Measurements from ENCODE around the gene CCBE1.

GRCh38 chr18:59744271-59744721, 47.1 kb upstream of the CCBE1 start:
- TF ChIP-seq, protein P1, sequence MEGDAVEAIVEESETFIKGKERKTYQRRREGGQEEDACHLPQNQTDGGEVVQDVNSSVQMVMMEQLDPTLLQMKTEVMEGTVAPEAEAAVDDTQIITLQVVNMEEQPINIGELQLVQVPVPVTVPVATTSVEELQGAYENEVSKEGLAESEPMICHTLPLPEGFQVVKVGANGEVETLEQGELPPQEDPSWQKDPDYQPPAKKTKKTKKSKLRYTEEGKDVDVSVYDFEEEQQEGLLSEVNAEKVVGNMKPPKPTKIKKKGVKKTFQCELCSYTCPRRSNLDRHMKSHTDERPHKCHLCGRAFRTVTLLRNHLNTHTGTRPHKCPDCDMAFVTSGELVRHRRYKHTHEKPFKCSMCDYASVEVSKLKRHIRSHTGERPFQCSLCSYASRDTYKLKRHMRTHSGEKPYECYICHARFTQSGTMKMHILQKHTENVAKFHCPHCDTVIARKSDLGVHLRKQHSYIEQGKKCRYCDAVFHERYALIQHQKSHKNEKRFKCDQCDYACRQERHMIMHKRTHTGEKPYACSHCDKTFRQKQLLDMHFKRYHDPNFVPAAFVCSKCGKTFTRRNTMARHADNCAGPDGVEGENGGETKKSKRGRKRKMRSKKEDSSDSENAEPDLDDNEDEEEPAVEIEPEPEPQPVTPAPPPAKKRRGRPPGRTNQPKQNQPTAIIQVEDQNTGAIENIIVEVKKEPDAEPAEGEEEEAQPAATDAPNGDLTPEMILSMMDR (conservative IDR thresholded peaks at IDR 0.05; ENCODE audit: low read depth, low read length), result no peak
- TF ChIP-seq RFX5 (IDR thresholded peaks at IDR 0.05; ENCODE audit: low read depth, low read length) (no peak), USF2 (IDR thresholded peaks at IDR 0.05; ENCODE audit: low read depth, low read length) (no peak), RAD21 (IDR thresholded peaks at IDR 0.05; ENCODE audit: low read length) (no peak), SMC3 (IDR thresholded peaks at IDR 0.05; ENCODE audit: low read depth, low read length) (no peak), POLR2A (IDR thresholded peaks at IDR 0.05; ENCODE audit: low read depth, low read length) (no peak), MAFK (IDR thresholded peaks at IDR 0.05; ENCODE audit: low read depth, low read length) (no peak), MXI1 (IDR thresholded peaks at IDR 0.05; ENCODE audit: borderline replicate concordance, low read depth, low read length) (no peak), CEBPB (IDR thresholded peaks at IDR 0.05; ENCODE audit: low read depth, low read length) (peak; percentile 82), CHD1 (IDR thresholded peaks at IDR 0.05; ENCODE audit: low read depth, low read length) (no peak), BHLHE40 (IDR thresholded peaks at IDR 0.05; ENCODE audit: low read depth, low read length) (0 out of 2 replicates have a peak, but pooled peaks have one; percentile 39), RCOR1 (IDR thresholded peaks at IDR 0.05; ENCODE audit: insufficient replicate concordance, low read length) (no peak)
- TF ChIP-seq, protein P2, sequence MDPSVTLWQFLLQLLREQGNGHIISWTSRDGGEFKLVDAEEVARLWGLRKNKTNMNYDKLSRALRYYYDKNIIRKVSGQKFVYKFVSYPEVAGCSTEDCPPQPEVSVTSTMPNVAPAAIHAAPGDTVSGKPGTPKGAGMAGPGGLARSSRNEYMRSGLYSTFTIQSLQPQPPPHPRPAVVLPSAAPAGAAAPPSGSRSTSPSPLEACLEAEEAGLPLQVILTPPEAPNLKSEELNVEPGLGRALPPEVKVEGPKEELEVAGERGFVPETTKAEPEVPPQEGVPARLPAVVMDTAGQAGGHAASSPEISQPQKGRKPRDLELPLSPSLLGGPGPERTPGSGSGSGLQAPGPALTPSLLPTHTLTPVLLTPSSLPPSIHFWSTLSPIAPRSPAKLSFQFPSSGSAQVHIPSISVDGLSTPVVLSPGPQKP (IDR thresholded peaks at IDR 0.05; ENCODE audit: borderline replicate concordance, low read depth, low read length), result no peak

All from IMR-90 (cell line).